Mucosa of gallbladder (tissue), 1 donor: ENCODE results near the gene NOXO1. TPM values are rescaled to one million over a fixed set of nuclear protein-coding genes. Genes with fewer than 3 reads are reported as not detected.
A peak's percentile ranks its signal among the peaks of the same experiment; 100 is the strongest.

Experiments used
- DNase-seq: peaks from one replicate; pipeline ENCODE4 v3.0.0-alpha.2; 2020; ENCODE audit warnings: low spot score
- total RNA-seq: library from RNA; stranded (reverse); gene quantifications from one replicate; pipeline ENCODE4 v1.2.1, GENCODE V29; 2021
- donor health status: DM: no; HTN: no; CAD: no.

NOXO1 gene
- total RNA-seq, 1 donor from 2014 or later: 2.7 TPM

GRCh38 chr16:1997494-1998359 lies 16.5 kb upstream of the NOXO1 start:
- DNase-seq: no peak

DNA sequence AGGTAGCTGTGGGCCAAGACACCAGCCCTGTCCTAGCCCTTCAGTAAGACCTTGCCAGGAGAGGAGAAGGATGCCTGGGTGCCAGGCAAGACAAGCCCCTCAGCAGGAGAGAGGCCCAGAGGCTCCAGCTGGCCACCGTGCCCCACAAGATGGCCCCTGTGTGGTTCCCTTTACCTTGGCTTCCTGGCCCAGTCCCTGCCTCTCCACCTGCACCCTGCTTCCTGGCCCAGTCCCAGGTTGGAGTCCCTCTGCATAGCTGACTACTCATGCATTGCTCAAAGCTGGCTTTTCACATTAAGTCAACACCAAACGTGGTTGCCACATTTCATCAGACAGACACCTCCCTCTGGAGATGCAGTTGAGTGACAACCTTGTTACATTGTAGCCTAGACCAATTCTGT lies 12.5 kb upstream of the NOXO1 start:
- no peak for DNase-seq

DNA sequence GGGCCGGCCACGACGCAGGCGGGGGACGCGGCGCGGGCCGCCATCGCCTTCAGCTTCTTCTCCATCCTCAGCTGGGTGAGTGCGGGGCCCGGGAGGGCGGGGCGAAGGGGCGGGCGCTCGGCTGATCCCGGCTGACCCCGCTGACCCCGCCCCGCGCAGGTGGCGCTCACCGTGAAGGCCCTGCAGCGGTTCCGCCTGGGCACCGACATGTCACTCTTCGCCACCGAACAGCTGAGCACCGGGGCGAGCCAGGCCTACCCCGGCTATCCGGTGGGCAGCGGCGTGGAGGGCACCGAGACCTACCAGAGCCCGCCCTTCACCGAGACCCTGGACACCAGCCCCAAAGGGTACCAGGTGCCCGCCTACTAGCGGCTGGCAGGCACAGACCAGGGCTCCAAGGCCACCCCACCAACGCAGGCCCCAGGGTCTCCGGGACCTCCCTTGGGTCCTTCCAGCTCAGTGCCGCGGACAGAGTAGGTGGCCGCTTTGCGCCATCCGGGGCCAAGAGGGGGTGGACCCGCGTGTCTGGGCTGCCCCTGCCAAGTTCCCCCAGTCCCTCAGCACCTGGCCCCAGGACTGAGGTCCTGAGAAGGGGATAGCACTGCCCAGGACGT lies 11.5 kb upstream of the NOXO1 start:
- DNase-seq: no peak

- DNase-seq: peak; percentile 97
Measured at GRCh38 chr16:1991948-1992703, 10.9 kb upstream of the NOXO1 start.

GRCh38 chr16:1991588-1991947 lies 10.3 kb upstream of the NOXO1 start:
- no peak for DNase-seq

- no peak for DNase-seq
Measured at GRCh38 chr16:1991135-1991551, 9.9 kb upstream of the NOXO1 start.

DNA sequence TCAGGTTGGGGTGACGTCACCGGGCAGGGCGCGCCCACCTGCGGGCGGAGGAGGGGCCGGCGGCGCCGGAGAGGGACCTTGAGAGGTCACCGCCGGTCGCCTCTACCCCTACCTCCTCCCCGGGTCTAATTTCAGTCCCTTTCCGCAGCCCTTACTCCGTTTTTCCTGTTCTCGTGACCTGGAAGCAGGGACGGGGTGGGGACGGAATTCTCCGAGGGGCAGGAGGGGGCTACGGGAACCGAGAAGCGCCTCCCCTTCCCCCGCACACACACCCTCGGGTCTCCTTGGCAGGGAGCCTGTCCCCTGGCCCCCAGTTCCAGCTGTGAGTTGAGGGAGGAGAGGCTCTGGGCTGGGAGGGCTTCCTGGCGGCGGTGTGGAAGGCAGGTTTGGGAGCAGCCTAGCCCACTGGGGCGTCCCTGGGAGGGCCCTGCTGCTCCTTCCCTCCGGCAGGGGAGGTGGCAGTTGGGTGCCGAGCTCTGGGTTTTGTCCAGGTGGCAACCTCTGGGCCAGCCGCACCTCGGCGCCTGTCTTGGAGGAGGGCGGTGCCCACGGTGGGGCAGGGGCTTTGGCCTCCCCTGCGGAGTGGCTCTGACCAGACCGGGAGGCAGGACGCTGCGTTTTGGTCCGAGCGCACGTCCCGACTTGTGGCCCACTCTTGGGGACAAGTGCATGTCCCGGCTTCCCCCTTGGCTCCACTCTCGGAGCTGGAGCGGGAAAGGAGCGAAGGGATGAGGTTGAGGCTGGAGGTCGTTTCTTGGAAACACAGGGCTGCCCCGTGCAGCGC lies 9.3 kb upstream of the NOXO1 start:
- DNase-seq: no peak

- no peak for DNase-seq
Measured at GRCh38 chr16:1990101-1990350, 8.8 kb upstream of the NOXO1 start.

DNA sequence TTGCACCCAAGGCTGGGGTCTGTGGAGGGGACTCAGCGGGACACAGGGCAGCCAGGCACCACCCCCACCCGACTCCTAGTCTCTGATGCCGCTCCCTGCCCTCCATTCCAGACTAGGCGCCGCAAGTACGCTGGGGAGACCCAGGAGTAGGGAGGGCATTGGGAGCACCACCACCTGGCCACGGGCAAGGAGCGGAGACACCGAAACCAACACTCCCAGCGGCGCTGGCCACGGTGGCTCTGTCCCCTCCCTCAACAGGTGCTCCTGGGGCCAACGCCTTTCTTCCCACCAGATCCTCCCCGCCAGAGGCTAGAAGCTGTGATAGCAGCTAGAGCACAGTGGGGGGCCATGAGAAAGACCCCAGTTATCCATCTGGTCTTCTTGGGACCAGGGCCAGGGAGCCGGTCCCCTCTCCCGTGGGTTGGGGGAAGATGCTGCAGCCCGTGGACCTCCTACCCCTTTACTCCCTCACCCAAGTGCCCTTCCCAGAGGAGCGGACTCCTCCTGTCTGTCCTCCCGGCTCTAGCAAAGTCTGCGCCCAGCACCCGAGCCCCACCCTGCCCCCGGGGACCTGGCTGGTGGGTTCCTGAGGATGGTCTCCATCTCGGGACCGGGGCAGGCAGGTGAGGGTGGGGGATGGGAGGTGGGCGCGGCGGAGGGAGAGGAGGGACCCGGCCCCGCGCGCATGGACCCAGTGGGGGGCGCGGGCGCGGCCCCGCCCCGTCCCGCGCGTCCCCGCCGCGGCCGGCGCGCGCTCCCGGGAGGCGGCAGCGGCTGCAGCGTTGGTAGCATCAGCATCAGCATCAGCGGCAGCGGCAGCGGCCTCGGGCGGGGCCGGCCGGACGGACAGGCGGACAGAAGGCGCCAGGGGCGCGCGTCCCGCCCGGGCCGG lies 8.2 kb upstream of the NOXO1 start, which contains the start of gene SYNGR3:
Gene SYNGR3 (plus strand): TSS at position 762 of the 892 bp plus-strand sequence. CDS start 133 bp downstream, outside the sequence.
- no peak for DNase-seq

- DNase-seq: no peak
Measured at GRCh38 chr16:1987198-1987597, 5.9 kb upstream of the NOXO1 start.

GRCh38 chr16:1985466-1986150 lies 4.3 kb upstream of the NOXO1 start:
- no peak for DNase-seq

GRCh38 chr16:1984347-1985225 lies 3.3 kb upstream of the NOXO1 start:
- no peak for DNase-seq

GRCh38 chr16:1983544-1984346 lies 2.5 kb upstream of the NOXO1 start, which contains the start of gene GFER:
Gene GFER (plus strand): TSS chr16:1984193. CDS start chr16:1984219, 26 bp downstream.
- peak; percentile 90 for DNase-seq

GRCh38 chr16:1982991-1983543 lies 1.8 kb upstream of the NOXO1 start:
- no peak for DNase-seq

GRCh38 chr16:1982013-1982433 lies 754 bp upstream of the NOXO1 start:
- DNase-seq: no peak

- no peak for DNase-seq
Measured at GRCh38 chr16:1980770-1981087, 540 bp downstream of the NOXO1 start.

GRCh38 chr16:1980030-1980769 lies 1.1 kb downstream of the NOXO1 start:
- DNase-seq: no peak
